HCEC 1CT (cell line): ENCODE results near the gene ESPL1.

ENCODE experiments used
- DNase-seq: peaks from one replicate; pipeline ENCODE4 v3.0.0-alpha.2; 2017

Gene ESPL1

DNA sequence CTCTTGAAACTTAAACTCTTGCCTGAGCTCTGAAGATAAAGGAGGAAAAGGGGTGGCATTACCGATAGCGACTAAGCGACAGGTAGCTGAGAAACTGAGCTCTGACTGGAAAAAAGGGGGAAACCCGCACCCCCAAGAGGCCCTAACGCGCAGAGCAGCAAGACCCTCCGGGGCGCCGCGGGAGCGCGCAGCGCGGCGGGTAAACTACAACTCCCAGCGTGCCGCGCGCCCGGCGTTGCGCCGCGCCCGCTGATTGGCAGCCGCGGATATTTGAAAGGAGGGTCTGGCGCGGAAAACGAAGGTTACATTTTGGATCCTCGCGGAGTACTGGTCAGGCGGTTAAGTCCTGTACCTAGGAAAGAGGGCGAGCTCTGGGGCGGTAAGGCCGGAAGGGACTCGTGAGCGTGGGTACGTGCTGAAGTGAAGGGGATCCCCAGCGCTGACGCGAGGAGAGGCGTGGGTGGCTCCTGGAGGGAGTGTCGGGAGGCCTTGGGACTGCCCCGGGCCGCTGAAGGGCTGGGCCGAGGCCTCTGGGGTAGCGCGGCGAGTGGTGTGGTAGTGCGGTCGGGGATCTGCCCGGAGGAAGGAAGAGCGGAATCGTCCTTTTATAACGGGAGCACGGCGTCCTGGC, at the start of gene ESPL1:
Gene ESPL1, plus strand, starts transcription at position 301 of the 631 bp plus-strand sequence. CDS start 468 bp downstream, outside the sequence.
- peak; percentile 73 for DNase-seq

DNA sequence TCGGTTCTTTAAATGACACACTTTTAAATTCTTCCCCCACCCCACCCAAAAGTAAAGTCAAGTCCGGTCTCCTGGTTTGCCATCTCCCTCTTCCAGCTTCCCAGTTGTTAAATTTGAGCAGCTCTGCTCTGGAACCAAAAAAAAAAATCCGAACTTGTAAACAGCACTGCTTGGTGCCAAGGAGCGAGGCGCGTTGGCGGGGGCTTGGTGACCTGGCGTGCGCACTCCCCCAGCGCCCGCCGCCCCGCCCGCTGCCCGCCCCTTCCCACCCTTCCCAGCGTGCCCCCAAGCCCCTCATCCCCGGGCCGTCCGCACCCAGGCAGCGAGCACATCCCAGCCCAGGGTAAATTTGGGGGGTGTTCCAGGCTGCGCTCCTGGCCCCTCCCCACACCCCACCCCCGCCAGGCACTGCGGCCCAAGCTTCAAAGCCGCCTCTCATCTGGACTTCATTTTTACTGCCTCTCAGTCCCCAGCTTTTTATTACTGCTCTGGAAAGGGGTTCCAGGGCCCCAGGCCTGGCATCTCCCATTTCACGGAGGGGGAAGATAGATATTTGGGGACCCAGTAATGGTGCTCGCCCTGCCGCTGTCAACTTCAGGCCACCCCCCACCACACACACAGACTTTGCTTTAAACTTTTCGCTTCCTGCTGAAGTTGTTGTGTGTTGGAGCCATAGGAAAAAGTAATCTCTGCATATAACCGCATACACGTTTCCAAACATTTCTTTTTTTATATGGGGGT, 49.4 kb upstream of the ESPL1 start:
- DNase-seq, result no peak

- peak; percentile 44 for DNase-seq
Observed at GRCh38 chr12:53219292-53219955, 48.7 kb upstream of the ESPL1 start.

GRCh38 chr12:53219956-53220693, 48.0 kb upstream of the ESPL1 start:
- peak; percentile 81 for DNase-seq

GRCh38 chr12:53220694-53221202, 47.4 kb upstream of the ESPL1 start:
- DNase-seq, result peak; percentile 96

DNA sequence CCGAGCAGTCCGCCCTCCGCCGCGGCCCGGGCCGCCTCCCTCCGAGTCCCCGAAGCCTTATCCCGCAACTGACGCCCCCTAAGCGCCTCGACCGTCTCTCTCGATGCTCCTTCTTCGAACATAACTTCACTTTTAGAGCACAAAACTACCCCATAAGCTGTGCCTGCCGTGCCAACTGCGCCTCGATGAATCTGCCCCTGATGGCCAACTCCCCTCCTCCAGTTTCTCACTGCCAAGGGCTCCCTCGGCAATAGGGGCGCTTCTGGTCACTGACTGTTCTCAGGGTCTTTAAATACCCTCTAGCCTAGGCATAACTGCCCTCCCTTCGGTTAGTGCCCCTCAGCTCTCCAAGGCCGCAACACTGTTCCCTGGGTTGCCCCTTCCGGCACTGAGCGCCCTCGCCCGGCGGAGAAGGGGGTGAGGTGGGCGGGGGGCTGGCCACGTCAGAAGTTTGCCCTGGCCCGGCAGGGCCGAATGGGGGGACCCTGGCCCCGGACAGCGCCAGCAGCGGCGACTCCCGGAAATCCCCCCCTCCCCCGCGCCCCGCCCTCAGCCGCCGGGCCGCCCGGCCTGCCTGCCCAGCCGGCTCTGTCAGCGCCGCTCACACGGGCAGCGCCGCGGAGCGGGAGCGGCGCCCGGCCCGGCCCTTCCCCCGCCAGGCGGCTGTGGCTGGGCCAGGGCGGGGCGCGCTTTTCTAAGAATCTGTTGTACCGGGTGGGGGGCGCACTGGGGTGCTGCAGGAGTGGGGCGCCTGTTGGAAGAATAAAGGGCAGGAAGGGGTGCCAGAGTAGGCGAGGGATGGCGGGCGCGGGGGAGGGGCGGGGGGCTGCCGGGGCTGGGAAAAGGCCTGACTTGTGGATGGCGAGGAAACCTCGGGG, 46.7 kb upstream of the ESPL1 start:
- DNase-seq, result peak; percentile 49

DNA sequence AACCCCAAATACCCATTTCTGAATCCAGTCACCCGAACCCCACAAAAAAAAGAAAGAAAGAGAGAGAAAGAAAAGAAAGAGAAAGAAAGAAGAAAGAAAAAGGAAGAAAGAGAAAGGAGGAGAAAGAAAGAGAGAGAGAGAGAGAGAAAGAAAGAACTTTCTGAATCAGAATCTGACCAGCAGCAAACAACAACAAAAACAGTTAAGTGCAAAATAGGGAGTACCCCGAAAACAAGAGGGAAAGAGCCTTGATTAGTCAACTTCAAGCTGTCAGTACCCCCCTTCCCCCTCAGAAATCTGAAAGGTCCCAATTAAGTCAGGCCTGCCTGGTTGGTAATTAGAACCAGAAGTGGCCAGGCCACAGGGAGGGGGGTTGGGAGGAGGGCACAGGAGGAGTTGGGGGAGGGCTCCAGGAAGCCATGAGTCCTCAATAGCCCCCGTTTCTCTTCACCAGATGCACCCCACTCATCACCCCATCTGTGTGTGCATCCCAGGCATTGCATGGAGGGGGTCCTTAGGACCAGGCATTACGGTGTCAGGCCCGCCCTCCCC, 45.9 kb upstream of the ESPL1 start:
- peak; percentile 2 for DNase-seq

DNA sequence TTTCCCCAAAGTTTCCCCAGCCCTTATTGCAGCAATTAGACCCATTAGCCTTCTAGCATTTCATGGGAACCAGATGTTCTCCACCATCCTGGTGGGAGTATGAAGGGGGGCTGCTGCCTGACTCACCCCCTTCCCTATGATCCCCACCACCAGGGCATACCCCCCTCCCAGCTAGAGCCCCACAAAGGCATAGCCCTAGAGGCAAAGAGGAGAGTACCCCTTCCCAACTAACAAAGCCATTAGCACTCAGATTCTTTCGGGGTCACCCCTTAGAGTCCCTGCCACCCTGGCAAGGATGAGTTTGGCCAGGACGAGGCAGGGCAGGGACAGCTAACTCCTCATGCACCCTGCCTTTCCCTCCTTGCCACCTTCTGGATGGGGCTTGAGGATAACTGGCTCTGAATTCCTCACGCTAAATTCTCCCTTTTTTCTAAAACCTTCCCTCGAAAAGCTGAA, 45.3 kb upstream of the ESPL1 start:
- no peak for DNase-seq

GRCh38 chr12:53223389-53224060, 44.6 kb upstream of the ESPL1 start:
- DNase-seq, result no peak

DNA sequence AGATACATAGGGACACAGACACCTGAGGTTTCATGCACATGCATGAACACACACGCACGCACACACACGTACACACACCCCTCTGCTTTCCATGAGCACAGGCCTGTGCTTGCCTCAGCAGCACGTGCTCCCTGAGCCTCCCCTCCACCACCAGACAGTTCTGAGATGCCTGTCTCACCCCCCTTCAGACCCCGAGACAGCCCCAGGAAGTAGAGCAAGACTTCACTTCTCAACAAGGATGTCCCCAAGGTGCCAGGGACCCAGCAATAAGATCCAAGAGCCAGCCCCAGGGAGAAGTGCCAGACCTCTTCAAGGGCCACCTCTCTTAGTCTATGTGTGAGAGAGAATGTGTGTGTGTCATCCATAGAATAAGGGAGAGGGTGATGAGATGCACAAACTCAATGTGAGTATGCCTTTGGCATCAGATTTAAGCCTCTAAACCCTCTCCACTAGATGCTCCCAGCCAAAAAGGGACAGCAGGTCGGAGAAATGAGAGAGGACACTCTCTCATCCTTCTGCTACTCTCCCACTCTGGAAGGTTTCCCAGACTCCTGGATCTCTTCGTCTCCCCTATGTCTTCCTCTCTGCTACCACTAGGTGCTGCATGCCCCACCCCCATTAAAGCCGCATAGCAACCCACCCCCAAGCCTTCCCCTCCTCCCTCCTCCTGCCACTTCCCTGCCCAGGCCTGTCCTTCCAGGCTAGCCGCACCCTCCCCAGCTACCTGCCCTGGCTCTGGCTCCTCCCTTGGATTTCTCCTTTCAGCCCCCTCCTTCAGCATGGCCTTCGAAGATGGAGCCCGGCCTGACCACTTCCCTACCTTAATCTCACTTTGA, 43.8 kb upstream of the ESPL1 start:
- no peak for DNase-seq

- DNase-seq, result no peak
Observed at GRCh38 chr12:53224897-53225634, 43.0 kb upstream of the ESPL1 start.

DNA sequence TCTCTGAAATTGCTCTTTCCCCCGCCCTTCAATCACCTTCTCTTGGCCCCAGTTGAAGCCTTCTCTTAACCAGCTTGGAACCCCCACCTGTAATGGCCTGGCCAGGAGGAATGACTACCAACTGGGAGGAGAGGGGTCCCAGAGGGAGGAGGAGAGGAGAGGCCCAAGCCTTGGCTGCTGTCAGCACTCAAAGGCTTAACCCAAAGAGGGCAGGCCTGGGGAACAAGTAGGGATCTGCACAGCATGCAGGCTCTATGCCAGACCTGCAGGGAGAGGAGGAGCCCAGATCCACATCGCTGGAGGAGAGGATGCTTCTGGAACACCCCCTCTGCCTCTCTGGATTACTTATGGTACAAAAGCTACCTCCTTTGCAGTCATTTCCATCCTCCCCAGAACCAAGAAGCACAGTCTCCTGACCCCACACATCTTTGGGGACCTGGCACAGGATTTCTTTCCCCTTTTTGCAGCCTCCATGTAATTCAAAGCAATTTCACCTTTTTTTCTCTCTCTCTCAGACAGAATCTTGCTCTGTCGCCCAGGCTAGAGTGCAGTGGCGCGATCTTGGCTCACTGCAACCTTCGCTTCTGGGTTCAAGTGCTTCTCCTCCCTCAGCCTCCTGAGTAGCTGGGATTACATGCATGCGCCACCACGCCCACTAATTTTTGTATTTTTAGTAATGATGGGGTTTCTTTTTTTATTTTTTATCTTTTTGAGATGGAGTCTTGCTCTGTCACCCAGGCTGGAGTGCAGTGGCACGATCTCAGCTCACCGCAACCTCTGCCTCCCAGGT, 42.3 kb upstream of the ESPL1 start:
- DNase-seq, result no peak

DNA sequence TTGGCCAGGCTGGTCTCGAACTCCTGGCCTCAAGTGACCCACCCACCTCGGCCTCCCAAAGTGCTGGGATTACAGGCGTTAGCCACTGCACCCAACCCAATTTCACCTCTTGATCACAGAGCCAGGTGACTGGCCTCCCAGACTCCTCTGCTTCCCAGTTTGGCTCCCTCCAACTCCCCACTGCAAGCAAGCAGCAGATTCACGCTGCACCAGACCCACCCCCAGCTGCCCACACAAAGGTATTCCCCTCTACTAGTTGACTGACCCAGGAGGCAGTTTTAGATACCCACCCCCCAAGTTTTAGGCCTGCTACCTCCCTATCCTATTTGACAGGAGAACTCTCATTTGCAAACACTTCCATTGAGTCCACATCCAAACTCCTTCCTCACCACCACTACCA, 41.3 kb upstream of the ESPL1 start:
- DNase-seq, result no peak

- DNase-seq, result no peak
Observed at GRCh38 chr12:53227341-53227740, 40.8 kb upstream of the ESPL1 start.

GRCh38 chr12:53227836-53228235, 40.3 kb upstream of the ESPL1 start:
- DNase-seq, result no peak

DNA sequence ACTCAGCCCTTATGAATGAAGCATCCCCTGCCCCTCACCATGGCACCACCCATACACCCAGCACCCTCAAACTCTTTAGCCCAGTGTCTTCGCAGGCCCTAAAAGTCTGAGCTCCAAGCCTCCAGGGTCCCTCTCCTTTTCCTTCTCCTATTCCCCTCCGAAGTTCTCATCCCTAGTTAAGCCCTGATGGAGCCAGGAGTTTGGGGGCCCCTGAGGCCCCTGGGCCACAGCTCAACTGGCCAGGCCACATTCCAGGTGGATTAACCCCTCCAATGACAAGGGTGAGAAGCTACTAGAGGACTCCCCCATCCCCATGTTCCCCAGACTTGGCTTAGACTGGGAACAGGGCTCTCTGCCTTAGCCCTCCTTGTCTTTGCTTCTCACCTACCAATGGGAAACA, 38.6 kb upstream of the ESPL1 start:
- DNase-seq, result no peak

DNA sequence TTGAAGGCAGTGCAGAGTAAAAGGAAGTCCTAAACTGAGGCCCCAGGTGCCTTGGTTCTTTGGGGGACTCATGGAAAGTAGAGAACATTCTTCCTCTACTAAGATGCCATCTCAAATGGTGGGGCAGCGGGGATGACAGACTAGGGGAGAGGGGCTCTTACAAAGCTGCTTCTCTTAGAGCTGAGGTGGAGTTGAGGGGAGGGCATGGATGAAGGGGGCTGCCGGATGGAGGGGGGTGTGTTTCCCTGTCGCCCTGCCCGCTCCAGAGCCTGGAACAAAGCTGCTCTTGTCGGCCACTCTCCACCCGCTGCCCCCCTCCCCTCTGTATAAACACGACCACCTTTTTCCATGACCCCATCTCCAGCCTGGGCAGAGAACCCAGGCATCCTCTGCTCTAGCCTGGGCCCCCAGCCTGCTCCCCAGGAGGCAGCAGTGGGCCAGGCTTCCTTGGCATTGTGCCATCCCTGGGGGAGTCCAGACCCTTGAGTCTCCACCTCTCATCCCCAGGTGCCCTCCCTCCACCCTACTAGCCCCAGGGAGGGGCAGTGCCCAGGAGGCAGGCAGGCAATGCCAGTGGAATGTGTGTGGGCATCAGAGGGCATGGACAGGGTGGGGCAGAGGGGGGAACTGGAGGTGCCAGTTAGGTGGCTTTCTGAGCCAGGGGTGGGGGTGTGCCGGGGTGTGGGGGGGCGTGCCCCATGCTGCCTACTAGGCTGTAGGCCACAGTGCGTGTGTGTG, 37.8 kb upstream of the ESPL1 start:
- DNase-seq, result no peak

DNA sequence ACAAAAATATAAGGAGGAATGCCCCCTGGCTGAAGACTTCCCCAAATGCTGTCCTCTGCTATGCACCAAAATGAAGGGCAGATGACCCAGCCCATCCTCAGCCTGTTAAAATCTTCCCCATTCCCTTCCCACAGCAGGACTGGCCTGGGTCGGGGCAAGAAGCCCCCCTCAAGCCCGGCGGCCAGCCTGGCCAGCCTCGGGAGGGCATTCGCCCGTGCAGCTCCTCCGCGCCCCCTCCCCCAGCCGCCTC, 36.5 kb upstream of the ESPL1 start:
- no peak for DNase-seq
